Ovary (tissue), 9 donors: Measurements from ENCODE around the gene WDR19. TPM values are rescaled to one million over a fixed set of nuclear protein-coding genes. Genes with fewer than 3 reads are reported as not detected.

Source experiments
- DNase-seq, 5 donors: peaks; one replicate each; pipeline ENCODE4 v3.0.0-alpha.2; 2019 to 2020
- H3K27ac ChIP-seq, 2 donors: fragments of 200-600 bp; one replicate each; pipeline versions ENCODE4 v1.5.1 to v1.8.0; 2019 to 2022
- H3K27me3 ChIP-seq: fragments of 200-600 bp; one replicate; pipeline ENCODE4 v1.8.0; 2022
- H3K36me3 ChIP-seq: fragments of 200-600 bp; sonication (generic); one replicate; pipeline ENCODE4 v1.5.1; 2019
- H3K4me1 ChIP-seq: one replicate; pipeline ENCODE4 v1.8.1; 2013; ENCODE audit warnings: mild to moderate bottlenecking, moderate library complexity; ENCODE audit not compliant: insufficient read depth
- H3K4me3 ChIP-seq: fragments of 200-600 bp; sonication (generic); one replicate; pipeline ENCODE4 v1.5.1; 2017
- H3K9me3 ChIP-seq, 2 donors: fragments of 200-600 bp in 1 of 2; sonication (generic) in 1 of 2; one replicate each; pipeline versions ENCODE4 v1.5.1 to v1.8.1; 2013 to 2019; ENCODE audit warnings: mild to moderate bottlenecking in 1 of 2, moderate library complexity in 1 of 2
- CTCF ChIP-seq, 3 donors: fragments of 450-650 bp in 2 of 3; fragments of 200-600 bp in 1 of 3; IDR thresholded peaks; one replicate each; pipeline versions ENCODE4 v1.5.1 to v1.8.0; 2016 to 2022; ENCODE audit warnings: antibody characterized with exemption in 3 of 3, mild to moderate bottlenecking in 1 of 3
- EP300 ChIP-seq: sonication (generic); formaldehyde crosslinking; IDR thresholded peaks from one replicate; pipeline ENCODE4 v1.6.1; 2017; ENCODE audit warnings: antibody characterized with exemption
- POLR2A ChIP-seq: fragments of 450-650 bp; IDR thresholded peaks from one replicate; pipeline ENCODE4 v1.6.1; 2017; ENCODE audit warnings: antibody characterized with exemption, mild to moderate bottlenecking, moderate library complexity
- WGBS, 3 donors: extraction: QIAGEN DNeasy Blood & Tissue Kit in 1 of 3; methylation state at CpG; one replicate each; pipeline versions ENCODE4 v1.1.5 to v1.1.7; 2013 to 2017; 5-methylcytosine and 5-hydroxymethylcytosine counted together
- intact Hi-C, 4 donors: fragments of 100-400 bp; cut with DNase I; formaldehyde crosslinking; loops; one replicate each; pipeline versions ENCODE4 v1.11.0 to v1.15.1; 2022 to 2023
- polyA plus RNA-seq, 2 donors: library from polyadenylated mRNA; stranded (reverse); fragments of 200-250 nt in 1 of 2; fragments of 350-450 nt in 1 of 2; fragmentation: Illumina TruSeq in 1 of 2; extraction: RNeasy Lipid Tissue Mini Kit (QIAGEN cat#74804) in 1 of 2; gene quantifications; one replicate each; pipeline ENCODE4 v1.2.3, GENCODE V29; 2013 to 2014
- small RNA-seq: library from RNA; depleted of rRNA; stranded (forward); fragments of <200 nt; gene quantifications from one replicate; pipeline ENCODE3, GENCODE V24; 2016
- total RNA-seq, 7 donors: library from RNA; depleted of rRNA in 2 of 7; stranded (reverse); fragments of >200 nt in 2 of 7; fragmentation: NEBNext Ultra II Directional in 3 of 7; extraction: Animal tissue kit (Norgen Biotek cat#: 25700) in 3 of 7; gene quantifications; one replicate each; pipeline versions ENCODE4 v1.1.0 to v1.2.4, GENCODE V29; 2016 to 2023
- donor health status: DM: no; HTN: no; CAD: no; lungs with moderate emphysema.
- donor health status: DM: no; HTN: no; CAD: no.
- donor health status: Bipolar disorder and iron deficiency.
- donor health status: DM: yes; HTN: yes; CAD: no.
- donor health status: DM: no; HTN: no; CAD: no.
- donor health status: DM: yes; HTN: yes; CAD: no.

The WDR19 gene
- total and polyA plus RNA-seq, 9 donors = 35.4 to 71.0 (median 59.0) TPM

- intact Hi-C loops = no loop called here
- no peak for DNase-seq
- Histone ChIP-seq H3K4me3 (no peak overlapping the region), H3K27ac (no peak overlapping the region), H3K27me3 (no peaks in the 10 kb centered on the region), H3K9me3 (no peaks in the 10 kb centered on the region), H3K36me3 (no peaks in the 10 kb centered on the region), H3K4me1 (no peaks in the 10 kb centered on the region)
- TF ChIP-seq EP300 (no peak), POLR2A (no peak), CTCF (IDR thresholded peaks at IDR 0.05) (no peak)
- WGBS, 3 donors = 93 to 100% (median 99%) methylated on average over 1 of the region's 1 CpG
Observed at GRCh38 chr4:39330353-39330752, 148.0 kb downstream of the WDR19 start.

- TF ChIP-seq CTCF (IDR thresholded peaks at IDR 0.05) (no peak), EP300 (no peak), POLR2A (no peak)
- no peaks in the 10 kb centered on the region for H3K36me3 ChIP-seq
- intact Hi-C loops = no loop called here
- no peaks in the 10 kb centered on the region for H3K9me3 ChIP-seq
- 82 to 86% (median 84%) methylated on average over 2 of the region's 2 CpGs for WGBS, 3 donors
- no peak overlapping the region for H3K27ac ChIP-seq
- no peak overlapping the region for H3K4me3 ChIP-seq
- H3K27me3 ChIP-seq = no peaks in the 10 kb centered on the region
- H3K4me1 ChIP-seq = no peaks in the 10 kb centered on the region
- no peak for DNase-seq
Observed at GRCh38 chr4:39331191-39331590, 148.9 kb downstream of the WDR19 start.

Small RNA genes within 50 kb of the gene (small RNA-seq; reads per million reads assigned to genes)
- gene RNU6-32P = not detected

Other genes starting within 250 kb of the WDR19 start
- 1 to 10 TPM in 1 of 7 donors, under 1 TPM in 3, not detected in 3; 0.22 to 1.5 (median 0.35) TPM for gene TMEM156, start 150.1 kb upstream of the WDR19 start, total RNA-seq
- 1 to 10 TPM in 1 of 2 donors, under 1 TPM in 1; 0.04 to 1.1 TPM for gene TMEM156, start 150.1 kb upstream of the WDR19 start, polyA plus RNA-seq
- gene KLHL5, start 120.3 kb upstream of the WDR19 start, total RNA-seq = 10 to 100 TPM; 18.0 to 45.9 (median 41.6) TPM
- gene KLHL5, start 120.3 kb upstream of the WDR19 start, polyA plus RNA-seq = 10 to 100 TPM; 20.2 to 33.1 TPM
- gene RFC1, start 183.8 kb downstream of the WDR19 start, total RNA-seq = 10 to 100 TPM; 27.4 to 54.1 (median 42.2) TPM
- 10 to 100 TPM; 27.5 to 44.8 TPM for gene RFC1, start 183.8 kb downstream of the WDR19 start, polyA plus RNA-seq
- gene KLB, start 224.4 kb downstream of the WDR19 start, total RNA-seq = under 1 TPM in 2 of 7 donors, not detected in 5; under 0.01 to 0.08 TPM
- under 1 TPM; 0.01 to 0.07 TPM for gene KLB, start 224.4 kb downstream of the WDR19 start, polyA plus RNA-seq